ENCODE measurements around the gene POU2AF2.

POU2AF2 gene

GRCh38 chr11:111282562-111283075 is 37.1 kb downstream of the POU2AF2 start:
- Histone ChIP-seq H3K4me3 (replicated peaks; ENCODE audit: insufficient read depth, low read length) (no peak overlapping the region), H3K27ac (replicated peaks) (no peak overlapping the region), H3K27me3 (ENCODE audit: insufficient read depth, poor library complexity, severe bottlenecking) (peaks cover 2% of the 10 kb centered on the region)
- no peak for DNase-seq (ENCODE audit: low read depth in 1 of 2, low spot score in 1 of 2)
- no peak for TF ChIP-seq GABPA (IDR thresholded peaks at IDR 0.05; ENCODE audit: low read depth)
- no peak for TF ChIP-seq REST (IDR thresholded peaks at IDR 0.05; ENCODE audit: insufficient replicate concordance, low read depth)
- no peak for TF ChIP-seq POLR2AphosphoS5 (IDR thresholded peaks at IDR 0.05; ENCODE audit: low read depth)
- TF ChIP-seq CTCF (IDR thresholded peaks at IDR 0.05; ENCODE audit: insufficient read depth, low read length): no peak
- no peak for TF ChIP-seq SPI1 (IDR thresholded peaks at IDR 0.05; ENCODE audit: borderline replicate concordance, low read depth)

GRCh38 chr11:111283945-111284481 is 38.5 kb downstream of the POU2AF2 start:
- TF ChIP-seq SPI1 (IDR thresholded peaks at IDR 0.05; ENCODE audit: borderline replicate concordance, low read depth) (no peak), CTCF (IDR thresholded peaks at IDR 0.05; ENCODE audit: insufficient read depth, low read length) (no peak), REST (IDR thresholded peaks at IDR 0.05; ENCODE audit: insufficient replicate concordance, low read depth) (no peak), GABPA (IDR thresholded peaks at IDR 0.05; ENCODE audit: low read depth) (no peak), POLR2AphosphoS5 (IDR thresholded peaks at IDR 0.05; ENCODE audit: low read depth) (no peak)

GRCh38 chr11:111285189-111286091 is 39.9 kb downstream of the POU2AF2 start:
- DNase-seq (ENCODE audit: low read depth in 1 of 2, low spot score in 1 of 2): no peak
- H3K4me3 ChIP-seq (replicated peaks; ENCODE audit: insufficient read depth, low read length): no peak overlapping the region
- TF ChIP-seq GABPA (IDR thresholded peaks at IDR 0.05; ENCODE audit: low read depth) (no peak), CTCF (IDR thresholded peaks at IDR 0.05; ENCODE audit: insufficient read depth, low read length) (no peak), REST (IDR thresholded peaks at IDR 0.05; ENCODE audit: insufficient replicate concordance, low read depth) (no peak), SPI1 (IDR thresholded peaks at IDR 0.05; ENCODE audit: borderline replicate concordance, low read depth) (no peak), POLR2AphosphoS5 (IDR thresholded peaks at IDR 0.05; ENCODE audit: low read depth) (no peak)
- H3K27ac ChIP-seq (replicated peaks): no peak overlapping the region
- peaks cover 2% of the 10 kb centered on the region for H3K27me3 ChIP-seq (ENCODE audit: insufficient read depth, poor library complexity, severe bottlenecking)

More at GRCh38 chr11:111283945-111284481, 38.5 kb downstream of the POU2AF2 start:
- Histone ChIP-seq H3K27me3 (ENCODE audit: insufficient read depth, poor library complexity, severe bottlenecking) (peaks cover 2% of the 10 kb centered on the region), H3K27ac (replicated peaks) (no peak overlapping the region), H3K4me3 (replicated peaks; ENCODE audit: insufficient read depth, low read length) (no peak overlapping the region)
- DNase-seq (ENCODE audit: low read depth in 1 of 2, low spot score in 1 of 2): no peak

Data from HL-60 (cell line).